ENCODE results near the gene DPF3.

Gene DPF3

DNA sequence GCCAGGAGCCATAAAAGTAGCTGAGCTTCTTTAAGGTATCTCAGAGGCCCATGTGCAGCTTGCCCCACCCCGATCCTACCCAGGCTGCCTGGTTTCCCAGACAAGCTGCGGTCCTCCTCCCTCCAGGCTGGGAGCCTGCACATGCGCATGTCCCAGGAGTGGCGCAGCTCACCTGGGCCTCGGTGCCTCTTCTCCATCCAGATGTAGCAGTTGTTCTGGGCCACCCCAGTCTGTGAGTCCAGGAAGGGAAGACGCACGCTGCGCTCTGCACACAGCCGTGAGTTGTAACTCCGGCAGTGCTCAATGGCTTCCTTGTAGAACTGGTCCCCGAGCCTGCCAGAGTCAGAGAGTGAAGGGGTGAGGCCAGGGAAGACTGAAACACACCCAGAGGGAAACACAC is 122.3 kb downstream of the DPF3 start:
- DNase-seq (ENCODE audit: low read depth), result no peak
- no peak overlapping the region for H3K4me3 ChIP-seq (ENCODE audit: low read length)
- TF ChIP-seq, protein P1, sequence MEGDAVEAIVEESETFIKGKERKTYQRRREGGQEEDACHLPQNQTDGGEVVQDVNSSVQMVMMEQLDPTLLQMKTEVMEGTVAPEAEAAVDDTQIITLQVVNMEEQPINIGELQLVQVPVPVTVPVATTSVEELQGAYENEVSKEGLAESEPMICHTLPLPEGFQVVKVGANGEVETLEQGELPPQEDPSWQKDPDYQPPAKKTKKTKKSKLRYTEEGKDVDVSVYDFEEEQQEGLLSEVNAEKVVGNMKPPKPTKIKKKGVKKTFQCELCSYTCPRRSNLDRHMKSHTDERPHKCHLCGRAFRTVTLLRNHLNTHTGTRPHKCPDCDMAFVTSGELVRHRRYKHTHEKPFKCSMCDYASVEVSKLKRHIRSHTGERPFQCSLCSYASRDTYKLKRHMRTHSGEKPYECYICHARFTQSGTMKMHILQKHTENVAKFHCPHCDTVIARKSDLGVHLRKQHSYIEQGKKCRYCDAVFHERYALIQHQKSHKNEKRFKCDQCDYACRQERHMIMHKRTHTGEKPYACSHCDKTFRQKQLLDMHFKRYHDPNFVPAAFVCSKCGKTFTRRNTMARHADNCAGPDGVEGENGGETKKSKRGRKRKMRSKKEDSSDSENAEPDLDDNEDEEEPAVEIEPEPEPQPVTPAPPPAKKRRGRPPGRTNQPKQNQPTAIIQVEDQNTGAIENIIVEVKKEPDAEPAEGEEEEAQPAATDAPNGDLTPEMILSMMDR (IDR thresholded peaks at IDR 0.05; ENCODE audit: insufficient read depth, low read depth, low read length, missing control alignments), result no peak

DNA sequence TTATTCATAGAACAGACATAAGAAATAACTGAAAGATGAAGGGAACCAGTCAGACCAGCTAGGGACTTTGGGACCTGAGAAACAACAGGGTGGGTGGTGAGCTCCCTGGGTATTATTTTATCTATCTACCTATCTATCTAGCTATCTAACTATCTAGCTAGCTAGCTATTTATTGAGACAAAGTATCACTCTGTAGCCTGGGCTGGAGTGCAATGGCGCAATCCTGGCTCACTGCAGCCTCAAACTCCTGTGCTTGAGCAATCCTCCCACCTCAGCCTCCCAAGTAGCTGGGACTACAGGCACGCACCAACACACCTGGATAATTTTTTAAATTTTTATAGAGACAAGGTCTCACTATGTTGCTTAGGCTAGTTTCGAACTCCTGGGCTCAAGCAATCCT is 127.6 kb downstream of the DPF3 start:
- TF ChIP-seq, protein P1 (IDR thresholded peaks at IDR 0.05; ENCODE audit: insufficient read depth, low read depth, low read length, missing control alignments), result no peak
- no peak for DNase-seq (ENCODE audit: low read depth)

DNA sequence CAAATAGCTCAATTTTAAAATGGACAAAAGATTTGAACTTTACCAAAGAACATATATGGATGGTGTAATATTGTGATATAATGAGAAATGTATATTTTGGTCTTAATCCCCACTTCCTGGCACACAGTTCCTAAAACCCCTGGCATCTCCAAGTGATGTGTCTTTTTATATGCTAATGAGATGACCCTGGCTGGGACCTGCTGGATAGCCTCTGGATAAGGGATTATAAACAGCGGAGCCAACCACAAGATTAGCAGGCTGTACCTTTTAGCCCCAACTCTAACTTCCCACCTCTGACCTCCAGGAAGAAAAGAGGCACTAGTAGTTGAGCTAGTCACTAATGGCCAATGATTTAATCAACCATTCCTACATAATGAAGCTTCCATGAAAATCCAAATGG is 130.0 kb downstream of the DPF3 start:
- DNase-seq (ENCODE audit: low read depth), result no peak
- TF ChIP-seq, protein P1 (IDR thresholded peaks at IDR 0.05; ENCODE audit: insufficient read depth, low read depth, low read length, missing control alignments), result no peak

More for the DNA sequence above, 127.6 kb downstream of the DPF3 start:
- H3K4me3 ChIP-seq (ENCODE audit: low read length), result no peak overlapping the region

DNA sequence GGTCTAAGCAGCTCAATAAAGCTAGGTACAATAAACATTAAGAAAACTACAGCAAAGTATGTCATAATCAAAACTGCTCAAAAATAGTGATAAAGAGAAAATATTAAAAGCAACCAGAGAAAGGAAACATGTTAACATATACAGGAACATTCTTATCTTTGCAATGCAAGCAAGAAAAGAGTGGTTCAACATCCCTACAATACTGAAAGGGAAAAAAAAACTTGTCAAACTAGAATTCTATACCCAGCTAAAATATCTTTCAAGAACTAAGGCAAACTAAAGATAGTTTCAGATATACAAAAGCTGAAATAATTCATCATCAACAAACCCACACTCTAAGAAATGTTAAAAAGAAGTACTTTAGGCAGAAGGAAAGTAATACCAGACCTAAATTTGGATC is 134.2 kb downstream of the DPF3 start:
- no peak overlapping the region for H3K4me3 ChIP-seq (ENCODE audit: low read length)
- TF ChIP-seq, protein P1 (IDR thresholded peaks at IDR 0.05; ENCODE audit: insufficient read depth, low read depth, low read length, missing control alignments), result no peak
- no peak for DNase-seq (ENCODE audit: low read depth)

More for the DNA sequence above, 130.0 kb downstream of the DPF3 start:
- no peak overlapping the region for H3K4me3 ChIP-seq (ENCODE audit: low read length)

DNA sequence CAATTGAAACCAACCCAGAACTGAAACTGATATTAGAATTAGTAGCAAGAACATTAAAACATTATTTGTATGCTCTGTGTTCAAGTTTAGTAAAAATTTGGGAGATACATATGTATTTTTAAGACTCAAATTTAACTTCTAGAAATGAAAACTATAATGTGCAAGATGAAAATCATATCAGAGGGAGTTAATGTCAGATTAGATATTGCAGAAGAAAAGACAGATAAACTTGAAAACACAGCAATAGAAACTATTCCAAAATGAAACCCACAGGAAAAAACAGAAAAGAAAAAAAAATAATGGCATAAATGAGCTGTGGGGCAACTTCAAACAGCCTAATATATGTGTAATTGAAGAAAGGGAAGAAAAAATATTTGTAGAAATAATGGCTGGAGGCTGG is 134.9 kb downstream of the DPF3 start:
- H3K4me3 ChIP-seq (ENCODE audit: low read length), result no peak overlapping the region
- no peak for DNase-seq (ENCODE audit: low read depth)
- TF ChIP-seq, protein P1 (IDR thresholded peaks at IDR 0.05; ENCODE audit: insufficient read depth, low read depth, low read length, missing control alignments), result no peak

DNA sequence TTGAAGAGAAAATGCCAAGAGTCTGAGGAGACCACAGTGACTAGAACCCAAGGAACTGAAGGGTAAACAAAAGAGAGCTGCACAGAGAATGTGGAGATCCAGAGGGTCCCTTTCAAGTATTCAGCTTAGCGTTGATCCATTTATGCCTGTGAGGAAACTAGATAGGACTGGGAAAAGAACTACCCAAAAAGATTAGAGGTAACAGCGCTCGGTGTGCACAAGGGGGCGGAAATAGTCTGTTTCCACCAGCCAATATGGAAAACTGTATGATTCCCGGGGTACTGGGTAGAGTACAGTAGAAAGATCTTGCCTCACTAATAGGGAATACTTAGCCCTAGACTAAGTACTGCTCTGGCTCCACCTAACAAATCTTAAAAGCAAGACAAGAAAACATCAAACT is 135.5 kb downstream of the DPF3 start:
- no peak for DNase-seq (ENCODE audit: low read depth)
- TF ChIP-seq, protein P1 (IDR thresholded peaks at IDR 0.05; ENCODE audit: insufficient read depth, low read depth, low read length, missing control alignments), result no peak
- no peak overlapping the region for H3K4me3 ChIP-seq (ENCODE audit: low read length)

DNA sequence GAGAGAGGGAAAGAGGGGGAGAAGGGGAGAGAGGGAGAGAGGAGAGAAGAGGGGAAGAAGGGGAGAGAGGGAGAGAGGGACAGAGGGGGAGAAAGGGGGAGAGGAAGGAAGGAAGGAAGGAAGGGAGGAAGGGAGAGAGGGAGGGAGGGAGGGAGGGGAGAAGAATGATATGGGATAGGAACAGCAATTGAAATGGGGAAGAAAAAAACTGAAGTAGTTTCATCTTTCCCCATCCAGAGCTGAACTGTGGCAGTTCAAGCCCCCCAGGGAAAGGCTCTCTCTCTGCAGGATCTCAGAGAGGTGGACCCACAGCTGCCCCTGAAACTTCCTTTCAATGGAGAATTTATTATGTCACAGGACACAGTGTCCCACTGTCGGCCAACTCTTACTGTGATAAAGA is 136.9 kb downstream of the DPF3 start:
- TF ChIP-seq, protein P1 (IDR thresholded peaks at IDR 0.05; ENCODE audit: insufficient read depth, low read depth, low read length, missing control alignments), result no peak
- no peak overlapping the region for H3K4me3 ChIP-seq (ENCODE audit: low read length)
- DNase-seq (ENCODE audit: low read depth), result no peak
